NCI-H748 (cell line): ENCODE measurements around the gene TMEM272.

ENCODE experiments used
- DNase-seq: peaks from one replicate; lab custom pipeline; 2025; ENCODE audit not compliant: unreplicated experiment; lab: John Stamatoyannopoulos, UW

Gene TMEM272

DNA sequence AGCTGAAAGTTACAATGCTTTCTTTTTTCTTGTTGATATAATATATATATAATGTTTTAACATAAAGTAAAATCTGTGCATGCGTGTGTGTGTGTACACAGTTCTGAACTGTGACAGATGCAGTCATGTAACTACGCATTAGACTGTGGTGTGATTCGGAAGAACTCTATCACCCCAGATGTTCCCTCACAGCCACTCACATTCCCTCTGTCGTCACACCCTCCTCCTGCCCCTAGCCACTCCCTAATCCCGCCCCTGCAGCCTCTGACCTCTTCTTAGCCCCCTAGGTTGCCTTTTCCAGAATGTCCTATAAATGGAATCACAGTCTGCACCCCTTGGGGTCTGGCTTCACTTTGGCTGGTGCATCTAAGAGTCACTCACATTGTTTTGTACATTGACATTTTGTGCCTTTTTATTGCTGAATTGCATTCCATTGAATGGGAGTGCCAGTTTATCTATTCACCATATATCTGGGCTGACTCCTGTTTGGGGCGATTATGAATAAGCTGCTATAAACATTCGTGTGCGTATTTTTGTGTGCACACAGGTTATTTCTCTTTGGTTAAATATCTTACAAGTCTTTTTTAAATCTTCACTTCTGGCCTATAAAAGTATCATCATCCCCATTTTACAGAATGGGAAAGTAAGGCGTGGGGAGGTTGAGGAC lies 61.4 kb downstream of the TMEM272 start:
- DNase-seq = no peak

DNA sequence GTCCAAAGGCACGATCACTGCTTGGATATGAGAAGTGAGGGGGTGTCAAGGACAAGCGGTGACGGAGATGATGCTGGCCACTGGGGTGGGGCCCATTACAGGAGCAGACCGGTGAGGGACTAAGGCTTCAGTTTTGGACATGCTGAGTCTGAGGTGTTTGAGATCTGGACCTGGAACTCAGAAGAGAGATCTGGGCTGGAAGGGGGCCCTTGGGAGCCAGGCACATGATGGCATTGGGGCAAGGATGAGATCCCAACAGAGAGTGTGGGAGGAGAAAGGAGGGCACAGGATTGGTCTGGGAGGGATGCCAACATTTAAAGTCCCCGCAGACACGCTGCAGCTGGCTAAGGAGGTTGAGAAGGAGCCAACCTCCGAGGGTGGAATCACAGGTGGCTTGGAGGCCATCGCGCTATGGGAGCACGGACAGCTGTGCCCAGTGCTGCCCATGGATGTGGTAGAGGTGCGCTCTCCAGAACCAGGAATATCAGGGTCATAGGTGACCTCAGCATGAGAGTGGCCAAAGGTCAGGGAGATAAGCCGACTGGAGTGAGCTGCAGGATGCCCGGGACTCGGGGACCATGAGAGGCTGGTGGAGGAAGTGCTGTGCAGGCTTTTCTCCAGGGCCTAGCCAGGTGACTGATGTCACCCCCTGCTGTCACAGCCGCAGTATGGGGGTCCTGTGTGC lies 62.8 kb downstream of the TMEM272 start:
- no peak for DNase-seq

DNA sequence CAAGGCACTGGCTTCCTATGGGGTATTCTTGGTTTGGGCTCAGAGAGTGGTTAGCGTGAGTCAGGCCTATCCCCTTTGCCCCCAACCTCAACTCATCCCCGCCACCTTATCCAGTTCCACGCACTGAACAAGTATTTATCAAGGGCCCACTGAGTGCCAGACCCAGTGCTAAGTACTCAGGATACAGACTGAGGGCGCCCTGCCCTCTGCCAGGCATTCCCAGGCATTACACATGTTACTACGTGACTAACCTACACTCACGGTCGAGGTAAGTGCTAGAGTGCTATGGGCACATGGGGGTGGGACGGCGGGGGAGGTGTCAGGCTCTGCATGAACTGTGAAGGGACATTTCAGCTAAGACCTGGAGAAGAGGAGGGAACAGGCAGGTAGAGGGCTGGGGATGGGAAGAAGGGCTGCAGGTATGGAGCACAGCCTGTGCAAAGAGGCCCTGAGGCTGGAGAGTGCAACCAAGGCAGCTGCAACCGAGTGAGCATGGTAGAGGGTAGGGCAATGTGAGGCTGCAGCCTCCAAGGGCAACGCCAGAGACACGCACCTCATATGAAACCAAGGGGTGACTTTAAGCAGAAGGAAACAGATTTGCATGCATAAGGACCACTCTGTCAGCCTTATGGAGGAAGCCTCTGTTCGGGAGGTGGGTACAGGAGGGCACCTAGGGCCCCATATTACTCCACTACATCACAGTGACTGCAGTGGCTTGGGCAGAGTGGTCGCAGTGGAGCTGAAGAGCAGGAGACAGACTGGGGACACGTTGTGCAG lies 63.5 kb downstream of the TMEM272 start:
- peak; percentile 24 for DNase-seq

DNA sequence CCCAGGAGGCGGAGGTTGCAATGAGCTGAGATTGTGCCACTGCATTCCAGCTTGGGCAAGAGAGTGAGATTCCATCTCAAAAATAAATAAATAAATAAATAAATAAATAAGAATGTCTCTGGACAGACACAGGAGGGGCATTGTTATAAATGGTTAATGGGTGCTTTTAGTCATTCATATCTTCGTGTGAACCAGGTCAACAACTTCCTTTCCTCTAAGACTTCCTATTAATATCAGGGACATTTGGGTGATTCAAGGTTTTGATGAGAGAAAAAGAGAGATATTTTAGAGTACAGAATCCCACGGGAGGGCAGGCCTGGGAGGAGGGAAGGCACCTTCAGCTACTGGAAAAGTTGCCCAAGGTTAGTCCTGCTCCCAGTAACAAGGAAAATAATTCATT lies 64.9 kb downstream of the TMEM272 start:
- no peak for DNase-seq

DNA sequence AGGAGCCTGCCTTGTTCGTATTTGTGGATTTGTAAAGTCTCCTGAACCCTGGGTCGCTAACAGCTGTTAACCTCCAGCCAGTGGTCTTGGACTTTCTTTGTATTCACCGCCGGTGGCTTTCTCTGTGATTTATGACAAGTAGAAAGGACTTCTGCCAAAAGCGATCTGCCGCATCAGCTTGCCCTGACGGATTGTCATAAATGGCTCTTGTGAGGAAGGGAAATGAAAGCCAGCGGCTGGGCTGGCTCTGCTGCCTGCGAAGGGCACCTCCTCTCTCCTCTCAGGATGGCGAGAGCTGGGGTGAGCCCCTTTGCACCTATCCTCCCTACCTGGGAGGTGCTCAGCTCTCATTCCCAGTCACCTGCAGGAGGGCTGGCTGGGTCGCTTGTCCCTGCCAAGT lies 66.6 kb downstream of the TMEM272 start:
- DNase-seq = no peak

DNA sequence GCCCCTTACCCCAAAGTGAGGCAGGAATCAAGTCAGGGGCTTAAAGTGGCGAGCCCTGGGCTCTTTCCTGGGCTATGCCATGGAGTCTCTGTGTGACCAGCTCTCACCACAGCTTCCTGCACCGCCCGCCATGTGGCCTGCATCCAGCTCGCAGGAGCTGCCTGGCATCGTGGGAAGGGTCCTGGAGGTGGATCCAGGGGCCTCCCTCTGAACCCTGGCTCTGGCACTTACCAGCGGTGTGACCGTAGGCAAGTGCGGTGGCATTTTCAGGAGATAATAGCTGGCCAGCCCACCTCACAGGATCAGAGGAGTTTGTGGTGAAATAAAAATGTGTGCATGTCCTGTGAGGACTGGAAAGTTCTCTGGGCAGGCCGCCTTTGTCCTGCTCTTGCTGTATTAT lies 67.1 kb downstream of the TMEM272 start:
- DNase-seq = no peak

DNA sequence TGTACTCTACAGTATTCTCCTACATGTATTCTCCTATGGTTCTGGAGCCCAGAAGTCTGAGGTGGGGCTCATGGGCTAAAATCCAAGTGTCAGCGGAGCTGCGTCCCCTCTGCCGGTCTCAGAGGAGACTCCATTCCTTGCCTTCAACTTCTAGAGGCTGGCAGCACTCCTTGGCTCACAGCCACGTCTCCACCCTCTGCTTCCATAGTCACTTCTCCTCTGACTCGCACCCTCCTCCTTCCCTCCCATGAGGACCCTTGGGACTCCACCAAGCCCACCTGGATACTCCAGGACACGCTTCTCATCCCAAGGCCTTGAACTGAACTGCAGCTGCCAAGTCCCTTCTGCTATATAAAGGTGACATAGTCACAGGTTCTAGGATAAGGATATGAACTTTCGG lies 68.8 kb downstream of the TMEM272 start:
- no peak for DNase-seq

DNA sequence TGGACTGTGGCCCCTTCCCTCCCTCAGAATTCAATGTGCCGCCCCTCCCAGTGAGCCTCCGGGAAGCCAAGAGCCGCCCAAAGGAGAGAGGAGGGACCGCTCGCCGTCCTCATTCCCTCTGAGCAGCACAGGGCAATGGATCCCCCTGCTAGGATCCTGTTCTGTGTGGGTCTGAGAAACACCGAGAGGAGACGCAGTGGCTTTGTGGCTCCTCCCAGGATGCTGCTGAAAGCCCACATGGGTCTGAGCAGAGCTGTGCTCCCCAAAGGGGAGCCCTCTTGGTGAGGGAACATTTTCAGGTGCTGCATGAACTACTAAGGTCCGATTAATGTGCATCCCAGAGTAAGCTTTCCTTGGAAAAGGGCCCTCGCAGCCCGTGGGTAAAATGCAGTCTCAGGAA lies 71.5 kb downstream of the TMEM272 start:
- DNase-seq = no peak

DNA sequence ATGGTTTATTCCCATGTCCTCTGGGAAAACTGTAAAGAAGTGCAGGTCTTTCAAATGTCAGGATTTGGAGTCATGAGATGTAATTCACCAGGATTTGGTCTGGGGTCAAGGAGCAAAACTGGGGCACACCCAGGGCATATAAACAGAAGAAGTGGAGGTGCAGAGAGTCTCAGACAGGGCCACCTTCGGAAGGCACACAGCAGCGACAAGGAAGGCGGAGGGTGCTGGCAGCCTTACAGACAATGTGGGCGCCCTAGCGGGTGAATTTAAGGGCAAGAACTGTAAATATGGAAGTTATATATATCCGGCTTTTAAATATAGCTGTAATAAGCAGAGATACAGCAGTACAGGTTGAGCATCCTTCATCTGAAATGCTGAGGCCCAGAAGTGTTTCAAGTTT lies 72.2 kb downstream of the TMEM272 start:
- no peak for DNase-seq

DNA sequence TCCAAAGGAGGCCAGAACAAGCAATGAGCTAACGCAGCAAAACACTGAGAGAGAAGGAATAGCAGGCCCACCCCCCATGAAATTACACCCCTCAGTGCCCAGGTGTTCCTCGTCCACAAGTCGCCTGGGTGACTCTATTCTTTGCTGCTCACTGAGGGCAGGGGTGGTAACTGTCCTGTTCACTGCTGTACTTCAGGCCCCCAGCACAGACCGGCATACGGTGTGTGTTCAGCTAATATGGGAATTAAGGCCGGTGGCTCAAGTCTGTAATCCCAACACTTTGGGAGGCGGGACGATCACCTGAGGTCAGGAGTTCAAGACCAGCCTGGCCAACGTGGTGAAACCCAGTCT lies 72.9 kb downstream of the TMEM272 start:
- no peak for DNase-seq

DNA sequence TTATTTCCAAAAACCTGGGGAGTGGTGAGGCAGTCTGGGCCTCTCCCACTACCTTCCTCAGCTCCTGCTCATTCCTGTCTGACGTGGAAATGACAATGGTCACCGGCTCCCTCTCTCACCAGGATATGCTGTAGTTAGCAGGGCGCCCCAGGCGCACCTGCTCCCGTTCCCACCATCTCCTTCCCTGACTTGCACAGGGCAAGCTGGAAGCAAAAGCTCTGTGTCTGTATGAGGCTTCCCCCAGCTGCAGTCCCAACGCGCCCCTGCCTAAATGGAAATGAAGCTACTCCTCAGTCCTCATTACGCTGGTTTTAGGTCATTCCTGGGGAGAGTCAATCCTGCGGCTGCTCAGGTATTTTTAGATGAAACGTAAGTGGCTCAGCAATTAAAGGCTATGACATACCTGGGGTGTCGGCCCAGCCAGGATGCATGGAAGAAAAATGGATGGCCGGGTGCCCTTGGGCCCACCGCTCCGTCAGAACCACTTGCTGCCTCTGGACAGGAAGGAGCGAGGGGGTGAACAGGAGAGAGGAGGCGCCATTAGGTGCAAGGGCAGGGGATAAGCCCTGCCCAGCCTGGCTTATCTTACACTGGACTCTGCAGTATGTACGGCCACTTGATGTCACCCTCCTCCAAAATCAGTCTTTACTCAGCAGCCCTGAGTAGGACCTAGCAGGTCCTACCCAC lies 73.4 kb downstream of the TMEM272 start:
- DNase-seq = no peak

DNA sequence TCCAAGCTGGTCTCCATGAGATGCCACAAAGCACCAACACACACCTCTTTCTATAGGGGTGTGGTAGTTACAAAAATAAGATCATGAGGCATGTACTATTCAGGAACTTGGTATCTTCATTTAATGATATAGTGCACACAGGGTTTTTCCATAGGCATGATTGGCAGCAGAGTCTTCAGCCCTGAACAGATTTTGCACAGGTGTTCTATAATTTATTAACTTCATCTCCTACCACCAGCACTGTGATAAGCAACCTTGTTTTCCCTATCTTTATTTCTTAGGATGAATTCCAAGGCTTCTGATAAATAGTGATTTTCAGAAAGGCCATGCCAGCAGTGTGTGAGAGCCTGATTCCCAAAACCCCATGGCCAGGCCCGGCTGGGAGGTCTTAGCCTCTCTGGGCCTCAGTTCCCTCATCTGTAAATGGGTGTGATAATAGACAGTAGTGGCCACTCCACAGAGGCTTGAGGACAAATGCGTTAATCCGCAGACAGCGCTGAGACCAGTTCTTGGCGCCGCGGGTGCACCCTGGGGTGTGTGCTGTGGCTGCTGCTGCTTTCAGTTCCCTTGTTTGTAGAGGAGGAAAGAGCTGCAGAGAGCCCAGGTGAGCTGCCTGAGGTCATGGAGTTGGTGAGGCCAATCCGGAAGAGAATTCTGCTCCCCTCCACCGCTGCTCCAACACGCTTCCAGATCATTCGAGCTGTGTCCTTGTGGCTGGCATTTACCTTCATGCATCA lies 74.1 kb downstream of the TMEM272 start:
- no peak for DNase-seq

DNA sequence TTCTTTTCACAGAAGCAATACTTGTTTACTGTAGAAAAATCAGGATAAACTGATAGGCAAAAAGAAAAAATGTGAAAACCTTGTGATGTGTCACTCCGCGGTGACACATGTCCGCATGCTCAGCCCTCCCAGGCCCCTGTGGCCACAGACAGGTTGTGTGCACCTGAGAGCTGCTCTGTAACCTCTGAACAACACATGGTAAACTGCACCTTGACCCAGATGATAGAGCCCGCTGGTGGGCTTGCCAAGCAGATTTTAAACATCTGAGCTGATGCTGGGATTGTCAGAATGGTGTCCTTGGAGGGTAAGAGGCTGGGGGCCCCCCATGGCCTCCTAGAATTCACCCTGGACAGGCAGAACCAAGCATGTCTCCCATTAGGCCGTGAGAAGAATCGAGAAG lies 74.8 kb downstream of the TMEM272 start:
- no peak for DNase-seq

DNA sequence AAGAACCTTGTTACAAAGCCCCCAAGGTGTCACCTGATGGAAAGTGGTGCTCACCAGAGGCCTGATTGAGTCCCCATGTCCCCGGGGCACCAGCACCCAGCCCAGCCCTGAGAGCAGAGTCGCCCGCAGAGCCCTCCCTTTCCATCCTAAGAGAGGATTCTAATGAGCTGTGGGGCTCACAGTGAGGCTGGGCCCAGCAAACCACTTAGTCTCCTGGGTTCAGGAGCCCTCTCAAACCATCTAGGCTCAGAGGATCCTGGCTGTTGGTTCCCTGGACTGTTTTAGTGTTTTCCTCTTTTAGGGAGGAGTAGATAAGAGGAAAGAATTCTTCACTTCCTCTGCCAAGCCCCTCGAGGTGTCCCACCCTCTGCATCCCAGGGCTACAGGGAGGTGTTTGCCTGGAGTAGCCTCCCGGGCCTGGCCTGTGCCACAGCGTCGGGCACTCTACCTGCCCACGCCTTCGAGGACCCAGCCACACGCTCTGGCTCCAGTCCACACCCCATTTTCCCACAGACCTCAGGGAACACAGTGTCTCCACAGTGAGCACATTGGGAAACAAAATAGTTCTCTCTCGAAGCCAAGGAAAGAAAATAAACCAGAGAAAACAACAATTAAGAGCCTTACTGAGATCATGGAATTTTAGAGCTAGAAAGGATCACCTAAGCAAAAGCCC lies 75.4 kb downstream of the TMEM272 start:
- no peak for DNase-seq

DNA sequence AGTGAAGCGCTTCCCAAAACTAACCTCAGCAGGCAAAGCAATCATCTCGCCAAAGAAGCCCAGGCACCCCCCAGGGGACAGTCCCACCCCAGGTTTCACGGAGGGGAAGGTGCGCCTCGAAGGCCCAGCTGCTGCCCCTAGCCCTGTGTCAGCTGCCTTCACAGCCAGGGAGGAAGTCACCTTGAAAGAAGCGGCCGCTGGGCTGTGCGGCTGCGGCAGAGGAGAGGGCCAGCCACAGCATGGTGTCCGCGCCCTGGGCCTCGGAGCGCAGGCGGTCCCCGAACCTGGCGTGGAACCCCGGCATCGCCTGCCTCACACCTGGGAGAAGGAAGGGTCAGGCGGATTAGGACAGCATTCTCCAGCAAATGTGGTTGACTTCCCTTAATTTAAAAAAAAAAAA lies 76.0 kb downstream of the TMEM272 start:
- no peak for DNase-seq

DNA sequence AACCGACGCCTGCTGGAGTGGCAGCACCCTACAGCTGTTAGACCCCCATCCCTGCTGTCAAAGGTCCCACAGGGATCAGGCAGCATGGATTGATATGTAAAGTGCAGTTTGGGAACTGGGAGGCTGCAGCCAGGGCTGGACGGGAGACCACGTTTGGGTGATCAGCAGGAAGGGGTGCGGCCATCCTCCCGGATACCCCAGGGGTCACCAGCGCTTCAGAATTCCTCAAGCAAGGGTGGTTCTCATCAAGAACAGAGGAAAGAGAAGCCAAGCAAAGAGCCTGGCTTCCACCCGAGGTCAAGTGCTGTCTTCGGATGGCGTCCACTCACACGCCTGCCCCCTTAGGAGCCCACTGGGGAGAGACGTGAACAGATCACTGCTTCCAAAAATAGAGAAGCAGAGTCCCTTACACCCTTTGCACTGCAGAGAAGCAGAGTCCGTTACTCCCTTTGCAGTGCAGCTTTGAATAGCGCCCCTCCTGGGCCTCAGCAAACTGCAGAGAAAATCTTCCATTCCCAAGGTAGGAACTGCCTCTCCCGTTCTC lies 76.5 kb downstream of the TMEM272 start:
- no peak for DNase-seq

DNA sequence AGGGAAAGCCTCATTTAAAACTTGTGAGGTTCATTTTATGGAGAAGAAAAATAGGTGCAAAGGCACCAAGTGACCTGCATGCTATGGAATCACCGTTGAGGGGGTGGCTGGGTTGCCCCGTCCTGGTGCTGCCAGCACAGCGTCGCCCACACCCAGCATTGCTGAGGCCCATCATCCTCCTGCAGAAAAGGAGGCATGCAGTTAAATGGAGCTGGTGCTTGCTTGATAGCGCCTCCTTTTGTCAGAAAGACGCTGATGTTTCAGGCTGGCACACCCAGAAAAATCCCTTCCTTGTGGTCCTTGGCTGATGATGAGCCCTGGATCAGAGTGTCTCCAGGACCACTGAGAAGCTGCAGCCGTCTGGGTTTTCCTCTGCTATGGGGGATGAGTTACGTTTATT lies 77.9 kb downstream of the TMEM272 start:
- DNase-seq = peak; percentile 23

DNA sequence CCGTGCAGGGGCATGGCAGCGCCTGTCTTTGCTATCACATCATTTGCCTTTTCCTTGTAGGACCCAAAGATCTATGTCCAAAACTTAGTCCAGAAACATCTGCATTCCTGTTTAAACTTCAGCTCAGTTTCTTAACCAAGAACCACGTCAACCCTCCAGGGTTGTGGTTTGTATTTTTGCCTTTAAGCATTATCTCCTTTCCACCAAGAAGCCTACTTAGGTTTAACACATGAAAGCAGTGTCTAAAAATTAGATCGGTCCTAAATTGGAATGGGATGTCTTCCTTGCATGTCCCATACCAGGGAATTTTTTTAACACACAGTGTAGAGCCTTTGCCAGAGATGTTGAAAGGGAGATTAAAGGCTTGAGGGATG lies 79.8 kb downstream of the TMEM272 start:
- DNase-seq = no peak

DNA sequence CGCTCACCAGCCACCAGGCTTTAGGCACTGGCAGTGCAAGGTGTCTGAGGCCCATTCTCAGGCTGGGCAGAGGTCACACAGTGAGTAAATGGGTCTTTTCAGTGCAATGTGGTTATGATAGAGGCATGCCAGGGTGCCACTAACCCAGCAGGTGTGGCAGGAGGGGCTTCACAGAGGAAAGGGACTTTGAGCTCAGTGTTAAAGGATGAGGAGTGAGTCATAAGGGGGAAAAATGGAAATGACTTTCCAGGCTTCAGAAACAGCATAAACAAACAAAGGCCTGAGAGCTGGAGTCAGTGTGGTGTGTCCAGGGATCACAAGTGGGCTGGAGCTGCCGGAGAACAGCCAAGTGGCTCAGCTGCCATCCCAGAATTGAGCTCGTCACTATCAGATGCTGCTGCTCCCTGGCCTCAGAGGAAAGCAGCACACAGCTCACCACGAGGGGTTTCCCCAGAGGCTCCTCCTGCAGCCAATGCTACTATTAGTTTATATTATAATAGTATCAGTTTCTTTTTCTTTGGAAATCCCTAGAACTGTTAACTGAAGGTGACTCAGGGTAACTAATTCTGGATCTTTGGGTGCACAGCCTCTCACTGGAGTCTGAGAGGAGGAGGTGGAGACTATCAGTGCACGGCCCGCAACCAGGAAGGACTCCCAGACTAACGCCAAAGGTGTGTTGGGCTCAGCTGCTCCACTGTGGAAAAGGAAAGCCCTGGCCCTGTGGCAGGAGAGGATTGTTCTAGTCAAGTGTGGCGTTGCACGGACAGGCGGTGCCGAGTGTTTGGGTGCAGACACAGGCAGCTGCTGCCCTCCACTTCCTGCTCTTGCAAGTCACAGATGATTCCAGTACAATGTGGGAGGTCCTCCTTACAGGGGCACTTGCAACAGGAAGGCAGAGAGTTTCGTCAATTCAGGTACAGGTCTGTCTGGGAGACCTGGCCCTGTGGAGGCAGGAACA lies 80.5 kb downstream of the TMEM272 start:
- DNase-seq = peak; percentile 9
